Immature natural killer cell (primary cell): ENCODE measurements around the gene IL2RA. TPM values are rescaled to one million over a fixed set of nuclear protein-coding genes. Genes with fewer than 3 reads are reported as not detected.

Experiments
- DNase-seq, 3 donors: peaks; one replicate each; pipeline ENCODE4 v3.0.0; 2022; ENCODE audit warnings: mixed read lengths in 1 of 3
- H3K27ac Mint-ChIP-seq, 6 donors: one replicate each; pipeline ENCODE4 v1.8.0; 2020; ENCODE audit warnings: mixed read lengths in 6 of 6, mild to moderate bottlenecking in 5 of 6, inconsistent platforms in 4 of 6, moderate library complexity in 3 of 6
- H3K27me3 Mint-ChIP-seq, 3 donors: one replicate each; pipeline ENCODE4 v1.8.0; 2020 to 2021; ENCODE audit warnings: low read depth in 3 of 3, mild to moderate bottlenecking in 3 of 3, mixed read lengths in 3 of 3, moderate library complexity in 3 of 3, inconsistent platforms in 1 of 3
- H3K36me3 Mint-ChIP-seq, 3 donors: one replicate each; pipeline ENCODE4 v1.8.0; 2020; ENCODE audit warnings: mixed read lengths in 3 of 3, inconsistent platforms in 2 of 3, mild to moderate bottlenecking in 2 of 3
- H3K4me1 Mint-ChIP-seq, 2 donors: one replicate each; pipeline ENCODE4 v1.8.0; 2020; ENCODE audit warnings: inconsistent platforms in 2 of 2, mild to moderate bottlenecking in 2 of 2, mixed read lengths in 2 of 2, moderate library complexity in 1 of 2
- H3K4me3 Mint-ChIP-seq, 5 donors: one replicate each; pipeline ENCODE4 v1.8.0; 2020; ENCODE audit warnings: mild to moderate bottlenecking in 5 of 5, mixed read lengths in 5 of 5, inconsistent platforms in 3 of 5, moderate library complexity in 3 of 5
- H3K9me3 Mint-ChIP-seq, 6 donors: one replicate each; pipeline ENCODE4 v1.8.0; 2020; ENCODE audit warnings: mild to moderate bottlenecking in 6 of 6, mixed read lengths in 6 of 6, inconsistent platforms in 4 of 6, moderate library complexity in 3 of 6
- polyA plus RNA-seq, 3 donors: library from polyadenylated mRNA; unstranded; fragments of 300-500 nt; fragmentation: Illumina TruSeq; gene quantifications; one replicate each; pipeline ENCODE4 v1.2.3, GENCODE V29; 2021

IL2RA gene
- polyA plus RNA-seq, 3 donors from 2014 or later = 2.7 to 3.9 (median 3.6) TPM

DNA sequence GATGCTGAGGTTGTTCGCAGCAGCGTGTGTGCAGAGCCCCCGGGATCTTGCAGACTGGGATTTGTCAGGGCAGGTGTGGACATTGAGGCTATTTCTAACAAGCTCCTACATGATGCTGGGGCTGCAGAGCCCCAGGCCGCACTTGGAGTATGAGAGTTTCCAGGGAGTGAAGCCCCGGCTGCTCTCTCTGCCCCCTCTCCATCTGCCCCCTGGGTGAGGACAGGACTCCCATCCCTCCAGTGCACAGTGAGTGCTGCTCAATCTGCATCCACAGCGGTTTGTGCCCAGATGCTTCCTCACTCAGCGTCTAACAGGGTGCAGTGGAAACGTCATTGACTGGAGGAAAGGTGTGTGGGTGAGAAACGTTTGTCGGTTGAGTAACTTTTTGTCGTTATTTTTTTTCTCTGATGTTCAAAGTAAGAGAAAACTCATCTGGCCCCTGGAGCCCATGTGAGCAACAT, 25.3 kb downstream of the IL2RA start:
- DNase-seq = no peak
- H3K36me3 Mint-ChIP-seq = no peaks in the 10 kb centered on the region
- peaks cover 27 to 38% of the 10 kb centered on the region in 2 donors for H3K4me1 Mint-ChIP-seq
- H3K27me3 Mint-ChIP-seq = peaks cover 2 to 12% (median 7%) of the 10 kb centered on the region in 3 donors
- H3K4me3 Mint-ChIP-seq = peak overlapping the region in 1 of 5 donors; percentile 3
- H3K9me3 Mint-ChIP-seq = no peaks in the 10 kb centered on the region
- peak overlapping the region in 1 of 6 donors; percentile 40 for H3K27ac Mint-ChIP-seq

DNA sequence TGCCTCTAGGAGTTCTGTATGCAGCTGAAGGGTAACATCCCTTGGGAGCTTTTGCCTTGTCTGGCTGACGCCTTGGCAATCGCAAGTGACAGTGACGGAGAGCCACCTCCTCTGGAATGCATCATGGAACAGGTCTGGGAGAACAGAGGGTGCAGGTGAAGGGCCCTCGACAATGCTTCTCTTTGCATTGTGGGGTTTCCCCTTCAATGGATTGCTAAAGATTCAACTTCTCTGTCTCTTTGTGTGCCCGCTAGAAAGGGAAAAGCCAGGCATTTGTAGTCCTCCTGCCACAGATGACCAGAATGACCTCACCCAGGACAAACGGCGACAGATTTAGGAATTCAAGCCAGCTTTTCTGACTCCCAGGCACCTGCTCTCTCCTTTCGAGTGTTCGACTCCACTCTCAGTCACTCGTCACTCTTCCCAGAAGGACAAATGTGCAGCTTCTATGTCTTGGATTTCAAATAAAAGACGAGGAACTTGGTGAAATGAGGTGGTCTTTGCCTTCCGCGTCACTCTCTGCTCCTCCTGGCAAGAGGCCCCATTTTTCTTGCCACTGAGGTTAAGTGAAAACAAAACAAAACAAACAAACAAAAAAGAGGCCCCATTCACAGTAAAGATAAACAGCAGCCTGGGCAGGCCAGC, 26.1 kb downstream of the IL2RA start:
- Mint-ChIP-seq H3K9me3 (peaks cover 0 to 2% (median under 1%) of the 10 kb centered on the region in 6 donors), H3K36me3 (no peaks in the 10 kb centered on the region), H3K27ac (no peak overlapping the region), H3K4me3 (no peak overlapping the region), H3K4me1 (peaks cover 27 to 38% of the 10 kb centered on the region in 2 donors), H3K27me3 (peaks cover 2 to 12% (median 7%) of the 10 kb centered on the region in 3 donors)
- no peak for DNase-seq

DNA sequence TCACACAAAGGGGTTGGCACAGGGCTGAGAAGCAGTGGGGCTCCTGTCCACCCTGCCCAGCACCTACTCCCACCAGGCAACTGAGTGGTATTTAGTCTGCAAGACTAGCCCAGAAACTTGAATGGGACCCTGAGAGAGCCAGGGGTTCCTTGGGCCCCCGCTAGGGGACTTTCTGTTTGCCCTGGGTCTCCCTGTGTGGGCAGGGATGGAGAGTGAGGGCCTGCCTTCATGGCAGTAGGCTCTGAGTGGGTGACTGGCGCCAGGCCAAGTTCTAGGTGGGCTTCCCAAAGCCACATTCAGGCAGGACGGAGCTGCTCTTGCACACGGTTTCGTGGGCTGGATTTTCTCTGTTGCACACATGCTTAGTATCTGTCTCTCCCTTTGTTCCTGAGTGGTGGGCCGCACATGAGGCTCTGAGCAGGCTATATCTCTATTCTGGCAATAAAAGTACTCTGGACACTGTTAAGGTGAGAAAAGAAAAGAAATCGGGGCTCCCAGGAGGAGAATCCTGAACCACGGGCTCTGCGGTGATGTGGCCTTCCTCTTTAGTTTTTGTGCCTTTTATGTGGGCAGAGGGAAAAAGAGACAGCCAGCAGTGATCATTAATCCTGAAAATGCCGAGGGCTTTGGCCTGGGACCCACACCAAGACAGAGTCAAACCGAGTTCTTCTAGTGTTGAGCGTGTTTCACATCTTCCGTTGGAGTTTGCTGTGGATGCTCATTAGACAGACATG, 26.9 kb downstream of the IL2RA start:
- Mint-ChIP-seq H3K27ac (no peak overlapping the region), H3K9me3 (peaks cover 0 to 9% (median 5%) of the 10 kb centered on the region in 6 donors), H3K36me3 (peaks cover 0 to 6% (median 5%) of the 10 kb centered on the region in 3 donors), H3K27me3 (peaks cover 2 to 11% (median 7%) of the 10 kb centered on the region in 3 donors), H3K4me1 (peaks cover 27 to 38% of the 10 kb centered on the region in 2 donors), H3K4me3 (no peak overlapping the region)
- DNase-seq = no peak

DNA sequence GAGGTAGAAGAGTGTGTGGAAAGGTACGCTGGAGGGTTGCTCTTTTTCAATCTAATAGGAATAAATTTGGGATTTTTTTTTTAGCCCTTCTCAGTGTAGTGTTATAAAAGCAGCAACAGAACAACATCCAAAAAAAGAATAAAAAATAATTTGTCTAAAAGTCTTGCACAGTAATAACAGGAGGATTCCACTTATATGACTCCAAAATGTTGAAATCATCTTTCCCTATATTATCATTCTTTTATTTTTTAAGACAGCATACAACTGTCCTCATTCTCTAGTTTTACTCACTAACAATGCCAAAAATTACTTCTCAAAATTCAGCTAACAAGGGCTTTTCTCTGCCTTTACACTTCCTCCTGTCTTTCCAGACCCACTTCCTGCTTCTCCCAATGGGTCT, 27.8 kb downstream of the IL2RA start:
- Mint-ChIP-seq H3K9me3 (peaks cover 0 to 13% (median 7%) of the 10 kb centered on the region in 6 donors), H3K4me1 (peaks cover 27 to 38% of the 10 kb centered on the region in 2 donors), H3K27me3 (peaks cover 2 to 7% (median 4%) of the 10 kb centered on the region in 3 donors), H3K4me3 (no peak overlapping the region), H3K27ac (no peak overlapping the region), H3K36me3 (peaks cover 0 to 6% (median 5%) of the 10 kb centered on the region in 3 donors)
- DNase-seq = no peak

DNA sequence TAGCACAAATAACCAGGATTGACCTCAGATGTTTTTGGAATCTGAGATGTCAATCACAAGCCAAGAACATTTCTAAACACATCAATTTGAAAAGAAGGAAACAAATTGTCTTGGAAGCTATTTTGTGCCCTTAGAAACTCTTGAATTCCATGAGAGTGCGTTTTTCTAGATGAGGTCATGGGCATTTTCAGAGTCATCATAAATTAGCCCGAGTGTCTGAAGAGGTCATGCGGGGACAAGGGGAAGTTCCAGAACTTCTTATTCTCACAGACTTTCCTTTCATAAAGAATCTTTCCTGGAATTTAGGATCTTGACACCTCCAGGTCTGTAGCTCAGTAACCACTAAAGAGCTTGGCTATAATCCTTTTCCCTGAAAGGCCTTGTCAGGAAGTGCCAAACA, 28.2 kb downstream of the IL2RA start:
- peaks cover 23 to 37% of the 10 kb centered on the region in 2 donors for H3K4me1 Mint-ChIP-seq
- no peak overlapping the region for H3K27ac Mint-ChIP-seq
- H3K4me3 Mint-ChIP-seq = no peak overlapping the region
- peaks cover 0 to 6% (median 5%) of the 10 kb centered on the region in 3 donors for H3K36me3 Mint-ChIP-seq
- H3K9me3 Mint-ChIP-seq = peaks cover 0 to 13% (median 7%) of the 10 kb centered on the region in 6 donors
- peaks cover 2 to 7% (median 4%) of the 10 kb centered on the region in 3 donors for H3K27me3 Mint-ChIP-seq
- no peak for DNase-seq

DNA sequence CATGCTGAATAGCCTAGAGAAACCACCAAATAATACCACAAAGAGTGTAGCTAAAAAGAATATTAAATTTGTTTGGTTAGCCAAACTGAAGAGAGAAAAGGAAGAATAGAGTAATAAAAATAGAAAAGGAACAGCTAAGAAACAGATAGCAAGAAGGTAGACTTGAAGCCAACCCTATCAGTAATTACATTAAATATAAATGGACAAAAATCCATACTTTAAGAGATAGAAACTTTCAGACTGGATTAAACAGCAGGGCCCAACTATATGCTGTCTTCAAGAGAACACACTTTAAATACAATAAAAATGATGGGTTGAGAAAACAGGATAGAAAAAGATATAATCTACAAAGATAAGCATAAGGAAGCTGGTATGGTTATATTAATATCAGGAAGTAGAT, 31.2 kb downstream of the IL2RA start:
- peaks cover 0 to 6% (median 5%) of the 10 kb centered on the region in 3 donors for H3K36me3 Mint-ChIP-seq
- H3K4me3 Mint-ChIP-seq = no peak overlapping the region

DNA sequence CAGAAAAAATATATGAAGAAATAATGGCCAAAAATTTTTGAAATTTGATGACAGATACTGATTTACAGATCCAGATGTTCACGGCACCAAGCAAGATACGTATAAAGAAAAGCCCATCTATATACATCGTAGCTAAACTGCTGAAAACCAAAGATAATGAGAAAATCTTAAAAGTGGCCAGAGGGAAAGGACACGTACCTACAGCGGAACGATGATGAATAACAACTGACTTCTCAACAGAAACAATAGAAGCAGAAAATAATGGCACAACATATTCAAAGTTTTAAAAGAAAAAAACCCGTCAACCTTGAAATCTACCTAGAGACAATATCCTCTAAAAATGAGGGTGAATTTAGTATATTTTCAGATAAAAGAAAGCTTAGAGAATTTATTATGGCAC, 31.9 kb downstream of the IL2RA start:
- Mint-ChIP-seq H3K36me3 (peaks cover 0 to 6% (median 5%) of the 10 kb centered on the region in 3 donors), H3K27me3 (peaks cover 0 to 5% (median 4%) of the 10 kb centered on the region in 3 donors), H3K4me1 (peaks cover 0 to 10% of the 10 kb centered on the region in 2 donors), H3K9me3 (peaks cover 0 to 13% (median 7%) of the 10 kb centered on the region in 6 donors), H3K27ac (no peak overlapping the region), H3K4me3 (no peak overlapping the region)
- no peak for DNase-seq

More for the DNA sequence above, 31.2 kb downstream of the IL2RA start:
- DNase-seq = no peak
- no peak overlapping the region for H3K27ac Mint-ChIP-seq
- peaks cover 0 to 8% (median 4%) of the 10 kb centered on the region in 3 donors for H3K27me3 Mint-ChIP-seq
- peaks cover 0 to 10% of the 10 kb centered on the region in 2 donors for H3K4me1 Mint-ChIP-seq
- H3K9me3 Mint-ChIP-seq = peaks cover 0 to 13% (median 7%) of the 10 kb centered on the region in 6 donors

DNA sequence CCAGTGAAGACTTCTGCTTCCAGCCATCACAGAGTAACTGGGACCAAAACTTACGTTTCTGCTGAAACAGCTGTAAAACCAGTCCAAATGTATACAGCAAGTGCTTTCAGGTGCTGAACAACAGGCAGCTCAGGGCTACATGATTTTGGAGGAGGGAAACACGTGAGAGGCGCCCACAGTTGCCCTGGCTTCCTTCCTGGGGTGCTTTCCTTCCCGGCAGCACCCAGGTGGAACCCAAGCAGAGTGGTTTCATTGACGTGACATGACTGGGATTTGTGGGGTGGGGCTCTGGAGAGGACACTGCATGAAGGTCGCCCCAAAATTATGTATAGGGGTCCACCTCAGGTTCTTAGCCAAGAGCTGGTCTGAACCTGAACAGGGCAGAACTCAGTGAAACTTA, 34.2 kb downstream of the IL2RA start:
- Mint-ChIP-seq H3K36me3 (peaks cover 0 to 6% (median 5%) of the 10 kb centered on the region in 3 donors), H3K4me3 (no peak overlapping the region), H3K27me3 (peaks cover 0 to 5% (median 2%) of the 10 kb centered on the region in 3 donors), H3K4me1 (no peaks in the 10 kb centered on the region), H3K9me3 (peaks cover 0 to 13% (median 7%) of the 10 kb centered on the region in 6 donors), H3K27ac (no peak overlapping the region)
- no peak for DNase-seq

DNA sequence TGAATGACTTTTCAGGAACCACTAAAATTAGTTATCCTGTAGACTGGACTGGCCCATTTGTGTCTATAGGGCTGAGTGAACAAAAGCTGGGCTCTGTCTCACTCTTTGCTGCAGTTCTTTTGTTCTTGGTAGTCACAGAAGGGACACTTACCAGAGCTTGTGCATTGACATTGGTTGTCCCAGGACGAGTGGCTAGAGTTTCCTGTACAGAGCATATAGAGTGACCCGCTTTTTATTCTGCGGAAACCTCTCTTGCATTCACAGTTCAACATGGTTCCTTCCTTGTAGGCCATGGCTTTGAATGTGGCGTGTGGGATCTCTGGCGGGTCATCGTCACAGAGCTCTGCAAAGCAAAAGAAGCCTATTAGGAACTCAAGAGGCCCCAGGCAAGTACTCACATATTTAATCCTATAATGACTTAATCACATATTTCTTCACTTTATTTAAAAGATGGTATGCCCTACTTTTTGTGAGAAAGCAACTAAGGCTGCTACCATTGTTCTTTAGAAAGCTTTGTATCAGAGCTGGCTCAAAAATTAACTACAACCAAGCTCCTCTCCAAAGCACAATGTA, 36.4 kb downstream of the IL2RA start:
- Mint-ChIP-seq H3K36me3 (peaks cover 0 to 7% (median 4%) of the 10 kb centered on the region in 3 donors), H3K27me3 (peaks cover 0 to 5% (median 0%) of the 10 kb centered on the region in 3 donors), H3K9me3 (peaks cover 0 to 9% (median 4%) of the 10 kb centered on the region in 6 donors), H3K4me3 (no peak overlapping the region), H3K27ac (no peak overlapping the region), H3K4me1 (no peaks in the 10 kb centered on the region)
- DNase-seq = no peak

DNA sequence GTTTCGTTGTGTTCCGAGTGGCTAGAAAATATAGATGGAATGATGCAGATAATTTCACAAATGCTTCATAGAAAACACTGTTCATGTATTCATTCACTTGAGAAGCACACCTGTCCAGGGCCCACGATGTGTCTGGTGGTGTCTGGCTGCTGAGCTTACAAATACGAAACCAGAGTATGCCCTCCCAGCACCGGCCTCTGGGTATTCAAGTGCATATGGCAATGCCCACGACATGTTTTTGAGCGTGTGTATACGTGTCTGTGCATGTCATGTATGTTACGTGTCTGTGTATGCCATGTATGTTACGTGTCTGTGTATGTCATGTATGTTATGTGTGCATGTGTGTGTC, 37.9 kb downstream of the IL2RA start:
- DNase-seq = no peak
- H3K27me3 Mint-ChIP-seq = peaks cover 0 to 5% (median 0%) of the 10 kb centered on the region in 3 donors
- peaks cover 0 to 2% (median 0%) of the 10 kb centered on the region in 6 donors for H3K9me3 Mint-ChIP-seq
- no peak overlapping the region for H3K27ac Mint-ChIP-seq
- H3K36me3 Mint-ChIP-seq = peaks cover 0 to 5% (median 0%) of the 10 kb centered on the region in 3 donors
- H3K4me1 Mint-ChIP-seq = no peaks in the 10 kb centered on the region
- H3K4me3 Mint-ChIP-seq = no peak overlapping the region

DNA sequence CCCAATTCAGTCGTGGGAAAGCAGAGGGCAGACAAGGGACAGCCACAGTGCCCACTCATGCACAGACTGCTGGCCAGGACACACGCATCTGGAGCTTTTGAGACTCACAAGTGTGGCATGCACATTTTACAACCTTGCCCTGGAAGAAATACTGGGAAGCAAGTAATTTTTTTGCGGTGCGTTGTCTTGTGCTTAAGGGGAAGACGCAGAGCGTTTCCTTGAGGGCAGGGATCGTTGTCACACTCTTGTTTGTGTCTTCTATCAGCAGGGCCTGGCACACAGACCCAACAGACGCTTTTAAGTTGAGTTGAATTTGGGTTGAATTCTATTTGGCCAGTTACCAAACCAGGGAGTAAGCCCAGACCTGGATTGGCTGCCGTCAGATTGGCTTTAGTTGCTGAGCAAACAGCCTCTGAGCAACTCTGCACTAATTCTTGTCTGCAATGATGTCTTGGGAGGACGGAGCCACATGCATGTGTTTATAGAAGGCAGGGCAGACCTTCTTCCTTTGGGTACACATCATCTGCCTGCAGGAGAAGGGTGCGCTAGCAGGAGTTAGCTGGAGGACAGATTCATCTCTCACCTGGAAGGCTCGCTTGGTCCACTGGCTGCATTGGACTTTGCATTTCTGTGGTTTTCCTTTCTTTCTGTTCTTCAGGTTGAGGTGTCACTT, 38.4 kb downstream of the IL2RA start:
- Mint-ChIP-seq H3K27ac (no peak overlapping the region), H3K27me3 (peaks cover 0 to 8% (median 1%) of the 10 kb centered on the region in 3 donors), H3K36me3 (peaks cover 0 to 10% (median 4%) of the 10 kb centered on the region in 3 donors), H3K9me3 (peaks cover 0 to 2% (median 0%) of the 10 kb centered on the region in 6 donors), H3K4me3 (no peak overlapping the region), H3K4me1 (peaks cover 0 to 3% of the 10 kb centered on the region in 2 donors)
- DNase-seq = no peak

DNA sequence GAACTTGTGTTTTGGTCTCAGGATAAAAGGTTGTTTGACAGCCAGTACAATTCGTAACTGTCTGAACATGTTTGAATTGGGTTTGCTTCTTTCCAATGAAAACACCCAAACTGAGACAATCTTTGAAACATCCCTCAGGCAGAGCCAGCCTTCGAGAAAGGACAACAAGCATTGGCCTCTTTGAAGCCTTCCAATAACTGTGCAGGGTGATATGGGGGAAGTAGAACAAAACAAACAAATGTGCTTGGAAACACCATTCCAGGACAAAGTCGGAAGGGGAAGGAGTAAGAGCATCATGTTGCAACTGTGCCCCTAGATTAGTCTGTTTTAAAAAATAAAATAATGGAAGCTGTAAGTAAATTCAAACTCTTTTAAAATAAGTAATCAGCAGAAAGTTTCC, 39.5 kb downstream of the IL2RA start:
- no peak overlapping the region for H3K27ac Mint-ChIP-seq
- H3K36me3 Mint-ChIP-seq = peaks cover 0 to 13% (median 5%) of the 10 kb centered on the region in 3 donors
- H3K9me3 Mint-ChIP-seq = no peaks in the 10 kb centered on the region
- H3K4me3 Mint-ChIP-seq = no peak overlapping the region
- H3K4me1 Mint-ChIP-seq = peaks cover 0 to 3% of the 10 kb centered on the region in 2 donors
- peaks cover 0 to 9% (median 1%) of the 10 kb centered on the region in 3 donors for H3K27me3 Mint-ChIP-seq
- DNase-seq = no peak

DNA sequence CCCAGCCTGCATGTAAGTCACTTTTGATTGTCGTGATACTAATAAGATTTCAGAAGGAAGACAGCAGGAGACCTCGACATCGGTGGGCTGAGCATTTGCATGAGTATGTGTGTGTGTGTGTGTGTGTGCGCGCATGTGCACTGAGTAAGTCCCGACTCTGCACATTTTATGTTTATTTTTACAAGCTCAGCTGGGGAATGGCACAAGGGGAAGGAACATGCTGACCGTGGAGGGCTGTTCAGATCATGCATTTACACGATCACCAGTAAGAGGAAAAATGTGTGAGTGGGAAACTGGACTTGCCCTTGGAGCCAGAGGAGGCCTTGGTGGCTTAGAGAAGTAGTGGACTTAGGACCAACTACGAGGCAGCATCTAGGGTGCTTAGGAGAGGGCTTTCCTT, 41.3 kb downstream of the IL2RA start:
- peaks cover 0 to 3% of the 10 kb centered on the region in 2 donors for H3K4me1 Mint-ChIP-seq
- no peak overlapping the region for H3K27ac Mint-ChIP-seq
- H3K27me3 Mint-ChIP-seq = peaks cover 0 to 5% (median 1%) of the 10 kb centered on the region in 3 donors
- no peak overlapping the region for H3K4me3 Mint-ChIP-seq
- H3K36me3 Mint-ChIP-seq = peaks cover 0 to 13% (median 5%) of the 10 kb centered on the region in 3 donors
- no peak for DNase-seq
- no peaks in the 10 kb centered on the region for H3K9me3 Mint-ChIP-seq
